ENCODE measurements around the gene LRRC28.

Gene LRRC28

DNA sequence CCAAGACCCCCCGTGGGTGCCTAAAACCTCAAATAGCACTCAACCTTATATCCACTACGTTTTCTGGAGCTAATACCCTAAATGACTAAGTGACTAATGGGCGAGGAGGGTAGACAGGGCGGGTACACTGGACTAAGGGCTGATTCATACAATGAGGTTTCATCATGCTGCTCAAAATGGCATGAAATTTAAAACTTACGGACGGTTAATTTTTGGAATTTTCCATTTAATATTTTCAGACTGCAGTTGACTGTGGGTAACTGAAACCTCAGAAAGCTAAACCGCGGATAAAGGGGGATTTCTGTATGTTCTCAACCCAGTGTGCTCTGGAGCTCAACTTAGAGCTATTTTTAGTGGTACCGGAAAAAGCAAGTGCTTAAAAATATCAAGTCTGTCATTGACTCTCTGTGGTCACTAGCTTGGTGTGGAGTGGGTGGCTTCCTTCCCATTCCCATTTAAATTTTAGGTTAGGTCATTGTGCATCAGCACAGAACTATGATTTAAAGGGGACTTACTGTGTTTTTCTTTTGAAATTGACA, 72.9 kb downstream of the LRRC28 start:
- no peaks in the 10 kb centered on the region for H3K4me1 ChIP-seq (ENCODE audit: insufficient read depth, low read length)
- H3K27ac ChIP-seq (ENCODE audit: low read depth, low read length): no peak overlapping the region
- no peaks in the 10 kb centered on the region for H3K27me3 ChIP-seq (ENCODE audit: insufficient read depth, low read length)
- no peaks in the 10 kb centered on the region for H3K36me3 ChIP-seq (ENCODE audit: insufficient read depth, low read length)
- WGBS: 96% methylated on average over 9 of the region's 9 CpGs
- no peak overlapping the region for H3K4me3 ChIP-seq (ENCODE audit: low read length)
- no peaks in the 10 kb centered on the region for H3K9me3 ChIP-seq (ENCODE audit: insufficient read depth, low read depth, low read length)
- no peak overlapping the region for H3K9ac ChIP-seq (ENCODE audit: low read depth, low read length)

DNA sequence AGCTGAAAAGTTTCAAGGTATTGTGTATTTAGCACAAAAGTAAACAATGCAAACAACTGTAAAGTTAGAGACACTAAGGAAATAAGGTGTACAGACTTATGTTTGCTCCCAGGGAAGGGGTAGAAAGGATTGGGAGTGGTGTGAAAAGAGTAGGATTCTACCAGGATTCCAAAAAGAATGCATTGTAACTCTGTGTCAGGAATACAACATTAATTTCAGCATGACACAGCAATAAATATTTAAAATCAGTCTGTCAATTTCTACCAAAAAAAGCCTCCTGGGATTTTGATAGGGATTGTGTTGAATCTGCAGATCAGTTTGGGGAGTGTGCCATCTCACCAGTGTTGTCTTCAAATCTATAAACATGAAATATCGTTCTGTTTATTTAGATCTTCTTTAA, 73.4 kb downstream of the LRRC28 start:
- H3K9ac ChIP-seq (ENCODE audit: low read depth, low read length): no peak overlapping the region
- WGBS: 100% methylated on average over 1 of the region's 1 CpG
- no peaks in the 10 kb centered on the region for H3K27me3 ChIP-seq (ENCODE audit: insufficient read depth, low read length)
- H3K36me3 ChIP-seq (ENCODE audit: insufficient read depth, low read length): no peaks in the 10 kb centered on the region
- no peaks in the 10 kb centered on the region for H3K4me1 ChIP-seq (ENCODE audit: insufficient read depth, low read length)
- H3K9me3 ChIP-seq (ENCODE audit: insufficient read depth, low read depth, low read length): no peaks in the 10 kb centered on the region
- no peak overlapping the region for H3K27ac ChIP-seq (ENCODE audit: low read depth, low read length)
- no peak overlapping the region for H3K4me3 ChIP-seq (ENCODE audit: low read length)

DNA sequence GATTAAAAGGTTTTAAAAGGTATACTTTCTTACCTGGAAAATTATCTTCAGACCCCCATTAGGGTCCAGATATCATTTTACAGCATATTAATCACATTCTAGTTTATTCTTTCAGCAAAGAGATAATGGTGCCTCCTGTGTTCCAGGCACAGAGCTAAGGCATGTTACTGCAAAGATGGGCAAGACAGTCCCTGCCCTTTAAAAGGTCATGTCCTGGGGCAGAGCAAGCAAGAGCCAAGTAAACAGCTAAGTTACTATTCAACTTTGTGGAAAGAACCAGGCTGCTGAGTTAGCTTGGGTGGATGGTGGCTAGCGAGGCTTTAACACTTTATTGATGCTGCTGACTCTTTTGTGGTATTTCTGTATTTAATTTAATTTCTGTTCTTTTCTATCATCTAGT, 75.0 kb downstream of the LRRC28 start:
- Histone ChIP-seq H3K36me3 (ENCODE audit: insufficient read depth, low read length) (no peaks in the 10 kb centered on the region), H3K9me3 (ENCODE audit: insufficient read depth, low read depth, low read length) (no peaks in the 10 kb centered on the region), H3K4me3 (ENCODE audit: low read length) (no peak overlapping the region), H3K27me3 (ENCODE audit: insufficient read depth, low read length) (no peaks in the 10 kb centered on the region), H3K4me1 (ENCODE audit: insufficient read depth, low read length) (peaks cover 2% of the 10 kb centered on the region; the same call in 1 of the 2 replicates), H3K27ac (ENCODE audit: low read depth, low read length) (no peak overlapping the region), H3K9ac (ENCODE audit: low read depth, low read length) (no peak overlapping the region)
- 100% methylated on average over 1 of the region's 1 CpG for WGBS

DNA sequence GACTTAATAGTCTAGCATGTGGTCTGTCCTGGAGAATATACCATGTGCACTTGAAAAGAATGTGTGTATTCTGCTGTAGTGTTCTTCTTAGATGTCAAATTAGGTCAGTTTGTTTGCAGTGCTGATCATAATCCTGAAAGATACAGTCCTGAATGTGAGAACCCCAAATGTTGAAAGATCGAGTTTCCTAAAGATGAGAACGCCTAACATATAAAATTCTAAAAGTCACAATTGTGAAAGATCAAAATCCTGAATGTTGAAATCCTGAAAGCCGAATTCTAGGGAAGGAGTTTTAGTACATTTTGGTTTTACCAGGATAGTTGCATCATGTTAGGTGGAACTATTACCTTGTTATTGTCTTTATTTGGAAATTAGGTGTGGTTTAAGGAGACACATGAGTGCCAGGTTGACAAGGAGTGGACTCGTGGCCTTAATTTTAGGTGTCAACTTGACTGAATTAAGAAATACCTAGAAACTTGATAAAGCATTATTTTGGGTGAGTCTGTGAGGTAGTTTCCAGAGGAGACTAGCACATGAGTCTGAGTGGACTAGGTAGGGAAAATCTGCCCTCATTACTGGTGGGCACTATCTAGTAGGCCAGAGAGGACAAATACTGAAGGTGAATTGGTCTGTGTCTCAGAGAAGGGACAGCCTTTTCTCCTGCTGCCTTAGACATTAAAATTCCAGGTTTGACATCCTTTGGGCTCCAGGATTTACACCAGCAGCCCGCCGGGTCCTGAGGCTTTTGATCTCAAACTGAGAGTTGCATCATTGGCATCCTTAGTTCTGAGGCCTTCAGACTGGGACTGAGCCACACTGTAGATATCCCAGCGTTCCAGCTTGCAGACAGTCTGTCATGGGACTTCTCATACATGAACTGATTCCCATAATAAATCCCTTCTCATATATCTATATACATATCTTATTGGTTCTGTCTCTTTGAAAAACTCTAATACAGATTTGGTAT, 77.1 kb downstream of the LRRC28 start:
- H3K27me3 ChIP-seq (ENCODE audit: insufficient read depth, low read length): no peaks in the 10 kb centered on the region
- no peaks in the 10 kb centered on the region for H3K36me3 ChIP-seq (ENCODE audit: insufficient read depth, low read length)
- H3K27ac ChIP-seq (ENCODE audit: low read depth, low read length): no peak overlapping the region
- no peaks in the 10 kb centered on the region for H3K9me3 ChIP-seq (ENCODE audit: insufficient read depth, low read depth, low read length)
- H3K4me1 ChIP-seq (ENCODE audit: insufficient read depth, low read length): peaks cover 10% of the 10 kb centered on the region
- H3K4me3 ChIP-seq (ENCODE audit: low read length): no peak overlapping the region
- 89% methylated on average over 7 of the region's 7 CpGs for WGBS
- no peak overlapping the region for H3K9ac ChIP-seq (ENCODE audit: low read depth, low read length)

DNA sequence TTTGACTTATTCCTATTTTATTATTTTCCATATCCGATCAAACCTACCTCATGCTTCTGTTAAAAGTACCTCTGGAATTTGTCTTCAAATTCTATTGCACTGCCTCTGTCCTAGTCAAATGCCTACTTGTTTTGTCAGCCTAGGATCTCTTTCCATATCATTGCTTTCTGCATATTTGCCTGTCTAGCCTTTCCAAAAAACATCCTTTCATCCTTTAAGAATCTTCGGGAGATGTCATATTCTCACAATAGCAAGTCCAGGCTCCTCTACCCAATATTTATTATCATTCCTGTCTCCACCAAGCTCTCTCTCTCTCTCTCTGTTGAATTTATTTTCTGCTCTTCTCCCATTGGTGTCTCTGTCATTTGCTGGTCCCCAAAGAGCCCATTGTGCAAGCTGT, 80.1 kb downstream of the LRRC28 start:
- H3K27ac ChIP-seq (ENCODE audit: low read depth, low read length): no peak overlapping the region
- no peaks in the 10 kb centered on the region for H3K36me3 ChIP-seq (ENCODE audit: insufficient read depth, low read length)
- H3K9me3 ChIP-seq (ENCODE audit: insufficient read depth, low read depth, low read length): no peaks in the 10 kb centered on the region
- WGBS: 92% methylated on average over 2 of the region's 2 CpGs
- H3K9ac ChIP-seq (ENCODE audit: low read depth, low read length): no peak overlapping the region
- H3K4me3 ChIP-seq (ENCODE audit: low read length): no peak overlapping the region
- H3K4me1 ChIP-seq (ENCODE audit: insufficient read depth, low read length): peaks cover 10% of the 10 kb centered on the region
- H3K27me3 ChIP-seq (ENCODE audit: insufficient read depth, low read length): no peaks in the 10 kb centered on the region

DNA sequence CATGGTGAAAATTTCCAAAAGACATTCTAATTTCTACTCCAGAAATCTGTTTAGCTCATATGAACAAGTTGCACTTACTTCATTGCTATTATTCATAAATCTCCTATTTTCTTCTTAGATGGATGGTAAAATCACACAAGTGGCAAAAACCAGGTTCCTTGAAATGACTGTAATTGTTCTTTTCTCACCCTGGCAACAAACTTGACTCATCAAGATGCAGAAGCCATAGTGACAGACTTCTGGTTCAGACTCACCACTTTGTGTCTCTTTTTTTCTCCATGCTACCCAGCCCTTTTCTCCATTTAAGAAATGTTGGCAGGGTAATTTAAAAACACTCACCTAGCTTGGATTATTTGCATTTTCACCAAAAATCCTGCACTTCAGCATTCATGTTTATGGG, 82.1 kb downstream of the LRRC28 start:
- no peaks in the 10 kb centered on the region for H3K27me3 ChIP-seq (ENCODE audit: insufficient read depth, low read length)
- no peak overlapping the region for H3K9ac ChIP-seq (ENCODE audit: low read depth, low read length)
- peaks cover 10% of the 10 kb centered on the region for H3K4me1 ChIP-seq (ENCODE audit: insufficient read depth, low read length)
- H3K9me3 ChIP-seq (ENCODE audit: insufficient read depth, low read depth, low read length): no peaks in the 10 kb centered on the region
- no peaks in the 10 kb centered on the region for H3K36me3 ChIP-seq (ENCODE audit: insufficient read depth, low read length)
- H3K4me3 ChIP-seq (ENCODE audit: low read length): no peak overlapping the region
- H3K27ac ChIP-seq (ENCODE audit: low read depth, low read length): no peak overlapping the region

DNA sequence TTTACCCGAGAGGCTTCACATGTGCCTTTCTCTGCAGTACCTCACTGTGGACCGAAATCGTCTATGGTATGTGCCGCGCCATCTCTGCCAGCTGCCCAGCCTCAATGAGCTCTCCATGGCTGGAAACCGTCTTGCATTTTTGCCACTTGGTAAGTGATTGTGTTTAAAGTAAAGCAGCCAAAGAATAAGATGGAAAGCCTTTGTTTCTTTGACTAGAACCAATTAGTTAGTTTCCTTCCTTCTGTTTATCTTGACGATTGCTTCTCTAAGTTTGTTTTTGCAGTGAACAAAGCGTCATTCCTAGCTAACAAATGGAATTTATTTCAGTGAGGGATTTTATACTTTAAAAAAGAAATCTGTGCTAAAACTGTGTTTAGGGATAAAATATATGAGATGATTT, 82.7 kb downstream of the LRRC28 start:
- no peak overlapping the region for H3K27ac ChIP-seq (ENCODE audit: low read depth, low read length)
- H3K27me3 ChIP-seq (ENCODE audit: insufficient read depth, low read length): no peaks in the 10 kb centered on the region
- no peaks in the 10 kb centered on the region for H3K9me3 ChIP-seq (ENCODE audit: insufficient read depth, low read depth, low read length)
- H3K36me3 ChIP-seq (ENCODE audit: insufficient read depth, low read length): no peaks in the 10 kb centered on the region
- WGBS: 94% methylated on average over 8 of the region's 8 CpGs
- H3K4me3 ChIP-seq (ENCODE audit: low read length): no peak overlapping the region
- peaks cover 10% of the 10 kb centered on the region for H3K4me1 ChIP-seq (ENCODE audit: insufficient read depth, low read length)
- H3K9ac ChIP-seq (ENCODE audit: low read depth, low read length): no peak overlapping the region

DNA sequence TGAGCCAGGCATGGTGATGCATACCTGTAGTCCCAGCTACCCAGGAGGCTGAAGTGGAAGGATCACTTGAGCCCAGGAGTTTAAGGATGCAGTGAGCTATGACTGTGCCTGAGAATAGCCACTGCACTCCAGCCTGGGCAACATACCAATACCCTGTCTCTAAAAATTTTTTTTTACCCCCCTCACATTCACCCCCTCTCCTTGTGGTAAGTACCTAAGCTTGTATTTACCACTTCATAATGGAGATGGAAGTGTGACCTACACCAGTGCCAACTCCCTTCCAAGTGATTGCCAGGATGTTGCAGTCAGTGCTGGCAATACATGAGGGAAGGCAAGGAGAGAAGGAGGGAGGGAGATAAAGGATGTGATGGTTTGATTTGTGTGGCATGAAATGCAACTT, 84.2 kb downstream of the LRRC28 start:
- Histone ChIP-seq H3K4me1 (ENCODE audit: insufficient read depth, low read length) (peaks cover 10% of the 10 kb centered on the region), H3K9me3 (ENCODE audit: insufficient read depth, low read depth, low read length) (no peaks in the 10 kb centered on the region), H3K36me3 (ENCODE audit: insufficient read depth, low read length) (no peaks in the 10 kb centered on the region), H3K27me3 (ENCODE audit: insufficient read depth, low read length) (no peaks in the 10 kb centered on the region), H3K4me3 (ENCODE audit: low read length) (no peak overlapping the region), H3K9ac (ENCODE audit: low read depth, low read length) (no peak overlapping the region), H3K27ac (ENCODE audit: low read depth, low read length) (no peak overlapping the region)

DNA sequence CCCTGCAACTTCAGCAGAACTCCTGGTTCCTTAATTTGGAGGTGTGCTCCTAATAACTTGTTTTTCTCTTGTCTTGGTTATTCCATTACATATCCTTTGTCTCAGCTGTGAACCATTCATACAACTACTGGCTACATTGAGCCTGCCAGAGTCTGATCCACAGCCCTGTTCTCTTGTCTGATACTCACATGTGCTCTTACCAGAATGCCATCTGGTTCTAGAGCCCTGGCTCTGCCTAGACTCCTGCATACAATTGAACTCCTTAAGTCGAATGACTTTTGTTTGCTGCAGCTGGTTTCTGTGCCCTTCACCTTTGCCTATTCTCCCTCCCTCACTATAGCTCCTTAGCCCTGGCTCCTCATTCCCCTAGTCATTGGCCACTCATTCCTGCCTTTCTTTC, 85.5 kb downstream of the LRRC28 start:
- H3K4me3 ChIP-seq (ENCODE audit: low read length): no peak overlapping the region
- no peak overlapping the region for H3K9ac ChIP-seq (ENCODE audit: low read depth, low read length)
- H3K4me1 ChIP-seq (ENCODE audit: insufficient read depth, low read length): peaks cover 3% of the 10 kb centered on the region
- no peak overlapping the region for H3K27ac ChIP-seq (ENCODE audit: low read depth, low read length)
- no peaks in the 10 kb centered on the region for H3K9me3 ChIP-seq (ENCODE audit: insufficient read depth, low read depth, low read length)
- H3K36me3 ChIP-seq (ENCODE audit: insufficient read depth, low read length): no peaks in the 10 kb centered on the region
- 87% methylated on average over 1 of the region's 1 CpG for WGBS
- no peaks in the 10 kb centered on the region for H3K27me3 ChIP-seq (ENCODE audit: insufficient read depth, low read length)

DNA sequence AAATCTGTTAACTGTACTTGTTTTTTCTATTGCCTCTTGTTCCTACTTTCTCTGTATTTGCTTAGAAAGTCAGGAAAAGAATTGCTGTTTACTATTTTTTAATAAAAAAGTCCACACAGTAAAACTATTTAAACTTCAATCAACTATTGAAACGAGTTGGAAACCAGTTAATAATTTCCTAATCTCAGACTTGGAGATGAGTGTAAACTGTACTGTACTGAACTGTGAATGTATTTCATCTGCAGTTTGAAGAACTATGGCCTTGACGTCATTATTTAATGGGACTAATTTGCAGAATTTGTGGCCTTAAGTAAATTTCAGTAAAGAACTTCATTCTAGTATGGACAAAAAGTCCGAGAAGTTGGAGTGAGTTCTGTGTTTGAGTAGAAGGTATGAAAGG, 89.1 kb downstream of the LRRC28 start:
- H3K9me3 ChIP-seq (ENCODE audit: insufficient read depth, low read depth, low read length): no peaks in the 10 kb centered on the region
- 90% methylated on average over 3 of the region's 3 CpGs for WGBS
- H3K9ac ChIP-seq (ENCODE audit: low read depth, low read length): no peak overlapping the region
- H3K36me3 ChIP-seq (ENCODE audit: insufficient read depth, low read length): no peaks in the 10 kb centered on the region
- H3K27ac ChIP-seq (ENCODE audit: low read depth, low read length): no peak overlapping the region
- H3K4me1 ChIP-seq (ENCODE audit: insufficient read depth, low read length): no peaks in the 10 kb centered on the region
- H3K4me3 ChIP-seq (ENCODE audit: low read length): no peak overlapping the region
- H3K27me3 ChIP-seq (ENCODE audit: insufficient read depth, low read length): no peaks in the 10 kb centered on the region

DNA sequence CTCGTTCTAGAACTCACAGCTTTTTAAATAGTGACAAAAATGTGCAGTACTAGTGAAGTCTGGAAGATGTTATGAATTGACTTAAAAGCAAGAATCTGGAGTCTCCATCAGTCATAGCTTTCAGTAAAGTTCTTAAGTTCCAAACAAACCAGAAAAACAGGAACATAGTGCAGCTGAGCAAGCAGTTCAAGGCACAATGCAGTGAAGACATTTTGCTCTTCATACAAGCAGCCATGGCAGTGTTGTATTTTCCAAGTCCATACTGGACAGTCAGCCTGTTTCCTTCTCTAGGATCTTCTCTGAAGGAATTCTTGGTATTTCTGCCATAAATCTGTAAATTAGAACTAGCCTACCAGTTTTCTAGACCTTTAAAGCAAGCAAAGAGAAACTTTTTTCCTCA, 90.5 kb downstream of the LRRC28 start:
- Histone ChIP-seq H3K9ac (ENCODE audit: low read depth, low read length) (no peak overlapping the region), H3K27ac (ENCODE audit: low read depth, low read length) (no peak overlapping the region), H3K4me3 (ENCODE audit: low read length) (no peak overlapping the region), H3K36me3 (ENCODE audit: insufficient read depth, low read length) (no peaks in the 10 kb centered on the region), H3K4me1 (ENCODE audit: insufficient read depth, low read length) (no peaks in the 10 kb centered on the region), H3K9me3 (ENCODE audit: insufficient read depth, low read depth, low read length) (no peaks in the 10 kb centered on the region), H3K27me3 (ENCODE audit: insufficient read depth, low read length) (no peaks in the 10 kb centered on the region)
- WGBS: 98% methylated on average over 1 of the region's 1 CpG
